Uterus (tissue), 4 donors: ENCODE results near the gene UNCX. TPM values are rescaled to one million over a fixed set of nuclear protein-coding genes. Genes with fewer than 3 reads are reported as not detected.

Experiments
- DNase-seq, 2 donors: peaks; one replicate each; pipeline ENCODE4 v3.0.0-alpha.2; 2019 to 2020
- H3K27ac ChIP-seq, 2 donors: fragments of 200-600 bp; sonication (generic); 1 replicate in 1 of 2; 2 replicates in 1 of 2; pipeline ENCODE4 v1.5.1; 2016 to 2018
- H3K27me3 ChIP-seq, 2 donors: fragments of 200-600 bp; sonication (generic); one replicate each; pipeline ENCODE4 v1.5.1; 2018 to 2019; ENCODE audit warnings: control low read depth in 1 of 2
- H3K36me3 ChIP-seq, 2 donors: fragments of 200-600 bp; sonication (generic); one replicate each; pipeline ENCODE4 v1.5.1; 2019; ENCODE audit warnings: control low read depth in 1 of 2
- H3K4me1 ChIP-seq, 2 donors: fragments of 200-600 bp; sonication (generic); one replicate each; pipeline ENCODE4 v1.5.1; 2018 to 2019; ENCODE audit warnings: control low read depth in 1 of 2
- H3K4me3 ChIP-seq, 2 donors: fragments of 200-600 bp; sonication (generic); 1 replicate in 1 of 2; 2 replicates in 1 of 2; pipeline ENCODE4 v1.5.1; 2018 to 2019; ENCODE audit warnings: mild to moderate bottlenecking in 1 of 2
- H3K9me3 ChIP-seq, 2 donors: fragments of 200-600 bp; sonication (generic); one replicate each; pipeline ENCODE4 v1.5.1; 2019; ENCODE audit warnings: control low read depth in 1 of 2
- CTCF ChIP-seq, 4 experiments: fragments of 200-600 bp in 2 of 4; fragments of 450-650 bp in 2 of 4; sonication (generic) in 2 of 4; IDR thresholded peaks; one replicate each; pipeline ENCODE4 v1.5.1; 2016 to 2019; ENCODE audit warnings: antibody characterized with exemption in 4 of 4, mild to moderate bottlenecking in 2 of 4, moderate library complexity in 1 of 4
- POLR2A ChIP-seq, 2 donors: fragments of 450-650 bp; IDR thresholded peaks; one replicate each; pipeline ENCODE4 v1.6.1; 2016; ENCODE audit warnings: antibody characterized with exemption in 2 of 2, mild to moderate bottlenecking in 1 of 2, moderate library complexity in 1 of 2
- intact Hi-C: fragments of 100-400 bp; cut with DNase I; formaldehyde crosslinking; loops from one replicate; pipeline ENCODE4 v1.15.1; 2023; ENCODE audit warnings: low total_unique reads
- total RNA-seq, 4 donors: library from RNA; depleted of rRNA in 3 of 4; stranded (reverse); fragments of >200 nt in 3 of 4; gene quantifications; one replicate each; pipeline versions ENCODE4 v1.1.0 to v1.2.4, GENCODE V29; 2014 to 2023
- donor health status: DM: yes; HTN: yes; CAD: no.

The UNCX gene
- total RNA-seq, 4 donors from 2014 or later: not detected

GRCh38 chr7:1229202-1229947 lies 3.3 kb upstream of the UNCX start:
- Histone ChIP-seq H3K27ac (no peak overlapping the region), H3K4me1 (peaks cover 0 to 6% of the 10 kb centered on the region in 2 donors), H3K36me3 (no peaks in the 10 kb centered on the region), H3K9me3 (no peaks in the 10 kb centered on the region), H3K27me3 (peaks cover 23 to 77% of the 10 kb centered on the region in 2 donors), H3K4me3 (no peak overlapping the region)
- intact Hi-C loops: no loop called here
- TF ChIP-seq POLR2A (IDR thresholded peaks at IDR 0.05) (no peak), CTCF (IDR thresholded peaks at IDR 0.05) (no peak)
- no peak for DNase-seq

- no peak for DNase-seq
- Histone ChIP-seq H3K36me3 (no peaks in the 10 kb centered on the region), H3K9me3 (no peaks in the 10 kb centered on the region), H3K27ac (no peak overlapping the region), H3K4me3 (no peak overlapping the region), H3K4me1 (peaks cover 0 to 4% of the 10 kb centered on the region in 2 donors), H3K27me3 (peaks cover 21 to 77% of the 10 kb centered on the region in 2 donors)
- TF ChIP-seq POLR2A (IDR thresholded peaks at IDR 0.05) (no peak), CTCF (IDR thresholded peaks at IDR 0.05) (no peak)
- intact Hi-C loops: no loop called here
Measured at GRCh38 chr7:1229956-1230355, 2.7 kb upstream of the UNCX start.

GRCh38 chr7:1230411-1231213 lies 2.1 kb upstream of the UNCX start:
- H3K27me3 ChIP-seq: peaks cover 17 to 80% of the 10 kb centered on the region in 2 donors
- no peak overlapping the region for H3K27ac ChIP-seq
- H3K4me1 ChIP-seq: peaks cover 0 to 8% of the 10 kb centered on the region in 2 donors
- intact Hi-C loops: no loop called here
- DNase-seq: no peak
- H3K36me3 ChIP-seq: no peaks in the 10 kb centered on the region
- no peak for TF ChIP-seq POLR2A (IDR thresholded peaks at IDR 0.05)
- no peak for TF ChIP-seq CTCF (IDR thresholded peaks at IDR 0.05)
- no peak overlapping the region for H3K4me3 ChIP-seq
- H3K9me3 ChIP-seq: no peaks in the 10 kb centered on the region

- DNase-seq: no peak
- Histone ChIP-seq H3K9me3 (no peaks in the 10 kb centered on the region), H3K27ac (no peak overlapping the region), H3K4me3 (no peak overlapping the region), H3K27me3 (peaks cover 15 to 72% of the 10 kb centered on the region in 2 donors), H3K4me1 (peaks cover 0 to 16% of the 10 kb centered on the region in 2 donors), H3K36me3 (no peaks in the 10 kb centered on the region)
- intact Hi-C loops: no loop called here
- no peak for TF ChIP-seq POLR2A (IDR thresholded peaks at IDR 0.05)
- TF ChIP-seq CTCF (IDR thresholded peaks at IDR 0.05): no peak
Measured at GRCh38 chr7:1231214-1232102, 1.2 kb upstream of the UNCX start.
